H54 (cell line): Measurements from ENCODE around the gene HOXA10.

Source experiments
- DNase-seq: peaks from one replicate; pipeline ENCODE4 v3.0.0; 2011; ENCODE audit warnings: low spot score, mixed read lengths; ENCODE audit not compliant: insufficient read length
- FAIRE-seq: peaks from 3 replicates; lab custom pipeline; 2011; peaks lifted over from hg19 to GRCh38; lab: Jason Lieb, UNC
- POLR2A ChIP-seq: IDR thresholded peaks from 2 replicates; pipeline ENCODE4 v1.6.1; 2011; ENCODE audit warnings: low read depth, mild to moderate bottlenecking, low read length

The HOXA10 gene

GRCh38 chr7:27137640-27138315, 36.3 kb downstream of the HOXA10 start:
- TF ChIP-seq POLR2A = no peak
- FAIRE-seq (no peak), DNase-seq (no peak)

- no peak for TF ChIP-seq POLR2A
- no peak for DNase-seq
- peak; percentile 89 for FAIRE-seq
These were observed 39.7 kb downstream of the HOXA10 start for GRCh38 chr7:27134392-27134791.

GRCh38 chr7:27133409-27134231, 40.5 kb downstream of the HOXA10 start:
- FAIRE-seq (no peak), DNase-seq (no peak)
- no peak for TF ChIP-seq POLR2A

- no peak for FAIRE-seq
- no peak for TF ChIP-seq POLR2A
- DNase-seq = no peak
These were observed 41.1 kb downstream of the HOXA10 start for GRCh38 chr7:27132978-27133377.

- no peak for FAIRE-seq
- no peak for TF ChIP-seq POLR2A
These were observed 41.9 kb downstream of the HOXA10 start for GRCh38 chr7:27132214-27132613.

GRCh38 chr7:27131390-27131819, 42.7 kb downstream of the HOXA10 start:
- FAIRE-seq (no peak), DNase-seq (no peak)

More at GRCh38 chr7:27132214-27132613, 41.9 kb downstream of the HOXA10 start:
- no peak for DNase-seq

GRCh38 chr7:27130540-27131389, 43.4 kb downstream of the HOXA10 start, which contains the start of gene HOXA4:
TSS of gene HOXA4 (minus strand) at chr7:27130757. CDS start at chr7:27130733, 24 bp downstream.
- peak; percentile 88 for TF ChIP-seq POLR2A
- DNase-seq (peak; percentile 98), FAIRE-seq (no peak)

More at GRCh38 chr7:27131390-27131819, 42.7 kb downstream of the HOXA10 start:
- no peak for TF ChIP-seq POLR2A

GRCh38 chr7:27129729-27130539, 44.2 kb downstream of the HOXA10 start:
- DNase-seq = peak; percentile 63
- peak; percentile 37 for TF ChIP-seq POLR2A

GRCh38 chr7:27128776-27129728, 45.1 kb downstream of the HOXA10 start:
- FAIRE-seq (no peak), DNase-seq (no peak)
- TF ChIP-seq POLR2A = no peak

More at GRCh38 chr7:27129729-27130539, 44.2 kb downstream of the HOXA10 start:
- FAIRE-seq = no peak

GRCh38 chr7:27128034-27128433, 46.1 kb downstream of the HOXA10 start:
- FAIRE-seq = no peak
- no peak for DNase-seq
- no peak for TF ChIP-seq POLR2A

- FAIRE-seq (no peak), DNase-seq (no peak)
- no peak for TF ChIP-seq POLR2A
These were observed 47.4 kb downstream of the HOXA10 start for GRCh38 chr7:27126596-27127327.
